Neural crest cell (in vitro differentiated cells): ENCODE data around the gene ELMOD1. TPM values are rescaled to one million over a fixed set of nuclear protein-coding genes. Genes with fewer than 3 reads are reported as not detected.
A peak's percentile ranks its signal among the peaks of the same experiment; 100 is the strongest.

Experiments used
- DNase-seq: peaks from one replicate; pipeline ENCODE4 v3.0.0; 2021; ENCODE audit warnings: low read depth, mixed read lengths, low spot score
- H3K27ac Mint-ChIP-seq: one replicate; pipeline ENCODE4 v1.8.0; 2021; ENCODE audit warnings: mild to moderate bottlenecking, mixed read lengths; ENCODE audit not compliant: unreplicated experiment
- H3K27me3 Mint-ChIP-seq: 2 replicates; pipeline ENCODE4 v1.8.0; 2021; ENCODE audit warnings: low read depth, mild to moderate bottlenecking, mixed read lengths
- H3K36me3 Mint-ChIP-seq: 2 replicates; pipeline ENCODE4 v1.8.0; 2021; ENCODE audit warnings: low read depth, mild to moderate bottlenecking, mixed read lengths
- H3K4me1 Mint-ChIP-seq: 2 replicates; pipeline ENCODE4 v1.8.0; 2021; ENCODE audit warnings: mixed read lengths
- H3K4me3 Mint-ChIP-seq: one replicate; pipeline ENCODE4 v1.8.0; 2021; ENCODE audit warnings: mild to moderate bottlenecking, mixed read lengths
- H3K9me3 Mint-ChIP-seq: 2 replicates; pipeline ENCODE4 v1.8.0; 2021; ENCODE audit warnings: mixed read lengths
- total RNA-seq: library from RNA; stranded (reverse); gene quantifications from 2 replicates; pipeline ENCODE4 v1.2.1, GENCODE V29; 2021
- TF ChIP-seq, protein P1 (sequence below): fragments of 200-600 bp; sonication (generic); conservative IDR thresholded peaks from 2 replicates; pipeline ENCODE4 v1.5.0; 2021; ENCODE audit warnings: antibody characterized with exemption, mild to moderate bottlenecking

ELMOD1 gene
- total RNA-seq, 1 donor from 2014 or later = 0.40 TPM

DNA sequence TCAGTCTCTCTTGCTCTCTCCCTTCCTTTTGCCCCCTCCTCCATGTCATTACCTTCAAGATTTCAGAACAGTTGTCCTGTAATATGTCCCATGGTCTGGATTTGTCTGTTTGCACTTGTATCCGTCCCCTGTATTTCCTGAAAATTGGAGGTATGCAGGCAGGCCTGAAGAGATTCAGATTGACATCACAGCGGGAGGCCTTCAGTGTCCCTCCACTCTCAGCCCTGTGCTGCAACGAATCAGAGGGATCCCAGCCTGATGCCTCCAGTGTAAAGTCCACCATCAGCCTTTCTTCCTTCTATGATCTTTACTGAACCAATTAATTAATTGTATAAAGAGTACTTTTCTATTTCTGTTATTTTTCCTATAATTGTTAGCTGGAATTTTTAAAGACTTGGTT lies 57.3 kb downstream of the ELMOD1 start:
- H3K27ac Mint-ChIP-seq = peak overlapping the region; percentile 28
- TF ChIP-seq, protein P1, sequence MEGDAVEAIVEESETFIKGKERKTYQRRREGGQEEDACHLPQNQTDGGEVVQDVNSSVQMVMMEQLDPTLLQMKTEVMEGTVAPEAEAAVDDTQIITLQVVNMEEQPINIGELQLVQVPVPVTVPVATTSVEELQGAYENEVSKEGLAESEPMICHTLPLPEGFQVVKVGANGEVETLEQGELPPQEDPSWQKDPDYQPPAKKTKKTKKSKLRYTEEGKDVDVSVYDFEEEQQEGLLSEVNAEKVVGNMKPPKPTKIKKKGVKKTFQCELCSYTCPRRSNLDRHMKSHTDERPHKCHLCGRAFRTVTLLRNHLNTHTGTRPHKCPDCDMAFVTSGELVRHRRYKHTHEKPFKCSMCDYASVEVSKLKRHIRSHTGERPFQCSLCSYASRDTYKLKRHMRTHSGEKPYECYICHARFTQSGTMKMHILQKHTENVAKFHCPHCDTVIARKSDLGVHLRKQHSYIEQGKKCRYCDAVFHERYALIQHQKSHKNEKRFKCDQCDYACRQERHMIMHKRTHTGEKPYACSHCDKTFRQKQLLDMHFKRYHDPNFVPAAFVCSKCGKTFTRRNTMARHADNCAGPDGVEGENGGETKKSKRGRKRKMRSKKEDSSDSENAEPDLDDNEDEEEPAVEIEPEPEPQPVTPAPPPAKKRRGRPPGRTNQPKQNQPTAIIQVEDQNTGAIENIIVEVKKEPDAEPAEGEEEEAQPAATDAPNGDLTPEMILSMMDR = no peak
- H3K9me3 Mint-ChIP-seq = no peaks in the 10 kb centered on the region
- no peak overlapping the region for H3K4me3 Mint-ChIP-seq
- no peaks in the 10 kb centered on the region for H3K36me3 Mint-ChIP-seq
- peaks cover 5% of the 10 kb centered on the region for H3K4me1 Mint-ChIP-seq
- DNase-seq = no peak
- H3K27me3 Mint-ChIP-seq = peaks cover 6% of the 10 kb centered on the region

DNA sequence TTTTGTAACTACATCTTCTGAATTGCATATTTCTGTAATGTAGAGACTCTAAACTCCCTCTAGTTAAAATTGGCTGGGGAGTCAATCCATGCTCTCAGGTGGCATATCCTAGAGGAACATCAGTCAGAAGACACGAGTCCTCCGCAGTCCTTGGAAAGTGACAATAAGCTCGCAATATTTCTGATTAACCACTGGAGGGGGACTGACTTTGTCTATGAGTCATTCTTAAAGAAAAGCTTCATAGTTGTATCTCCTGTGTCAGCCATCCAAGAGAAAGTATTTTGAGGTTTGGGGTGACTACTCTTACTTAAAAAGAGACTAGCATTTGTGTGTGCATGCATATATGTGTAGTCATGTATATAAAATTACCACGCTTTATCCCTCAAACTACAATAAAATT lies 60.7 kb downstream of the ELMOD1 start:
- DNase-seq = no peak
- Mint-ChIP-seq H3K4me3 (no peak overlapping the region), H3K27ac (no peak overlapping the region), H3K27me3 (peaks cover 6% of the 10 kb centered on the region), H3K36me3 (no peaks in the 10 kb centered on the region), H3K4me1 (peaks cover 5% of the 10 kb centered on the region), H3K9me3 (no peaks in the 10 kb centered on the region)
- TF ChIP-seq, protein P1 = no peak

GRCh38 chr11:107653076-107653475 lies 62.1 kb downstream of the ELMOD1 start:
- Mint-ChIP-seq H3K4me1 (peaks cover 3% of the 10 kb centered on the region), H3K27ac (no peak overlapping the region), H3K36me3 (no peaks in the 10 kb centered on the region), H3K9me3 (no peaks in the 10 kb centered on the region), H3K27me3 (peaks cover 5% of the 10 kb centered on the region), H3K4me3 (no peak overlapping the region)
- TF ChIP-seq, protein P1 = no peak
- DNase-seq = no peak

DNA sequence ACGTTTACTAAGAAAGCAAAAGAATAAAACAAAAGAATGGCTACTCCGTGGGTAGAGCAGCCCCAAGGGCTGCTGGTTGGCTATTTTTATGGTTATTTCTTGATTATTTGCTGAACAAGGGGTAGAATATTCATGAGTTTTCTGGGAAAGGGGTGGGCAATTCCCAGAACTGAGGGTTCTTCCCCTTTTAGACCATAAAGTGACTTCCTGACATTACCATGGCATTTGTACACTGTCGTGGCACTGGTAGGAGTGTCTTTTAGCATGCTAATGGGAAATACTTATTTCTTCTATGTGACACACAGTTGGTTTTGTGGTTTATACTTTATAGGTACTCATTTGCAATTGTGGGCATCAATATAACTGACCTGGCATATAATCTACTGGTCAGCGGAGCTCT lies 64.7 kb downstream of the ELMOD1 start:
- no peak for DNase-seq
- Mint-ChIP-seq H3K4me1 (no peaks in the 10 kb centered on the region), H3K27me3 (peaks cover 2% of the 10 kb centered on the region), H3K36me3 (no peaks in the 10 kb centered on the region), H3K9me3 (no peaks in the 10 kb centered on the region), H3K27ac (no peak overlapping the region), H3K4me3 (no peak overlapping the region)
- TF ChIP-seq, protein P1 = no peak

DNA sequence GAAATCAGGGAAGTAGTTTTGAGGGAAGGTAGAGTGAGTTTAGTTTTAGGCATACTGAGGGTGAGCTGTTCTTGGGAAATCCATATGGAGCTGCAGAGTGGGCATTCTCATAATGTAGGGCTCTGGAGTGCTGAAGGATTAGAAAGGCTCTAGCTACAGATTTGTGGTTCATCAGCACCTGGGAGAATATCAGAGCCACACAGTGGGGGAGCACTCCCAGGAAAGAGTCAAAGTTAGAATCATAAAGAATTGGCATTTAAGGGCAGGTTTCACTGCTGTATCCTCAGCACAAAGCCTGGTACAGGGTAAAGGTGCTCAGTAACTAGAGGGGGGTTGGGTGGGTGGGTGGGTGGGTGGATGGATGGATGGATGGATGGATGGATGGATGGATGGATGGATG lies 68.4 kb downstream of the ELMOD1 start:
- Mint-ChIP-seq H3K27ac (no peak overlapping the region), H3K36me3 (no peaks in the 10 kb centered on the region), H3K9me3 (no peaks in the 10 kb centered on the region), H3K4me3 (no peak overlapping the region), H3K27me3 (peaks cover 5% of the 10 kb centered on the region), H3K4me1 (peaks cover under 1% of the 10 kb centered on the region)
- TF ChIP-seq, protein P1 = no peak
- no peak for DNase-seq

DNA sequence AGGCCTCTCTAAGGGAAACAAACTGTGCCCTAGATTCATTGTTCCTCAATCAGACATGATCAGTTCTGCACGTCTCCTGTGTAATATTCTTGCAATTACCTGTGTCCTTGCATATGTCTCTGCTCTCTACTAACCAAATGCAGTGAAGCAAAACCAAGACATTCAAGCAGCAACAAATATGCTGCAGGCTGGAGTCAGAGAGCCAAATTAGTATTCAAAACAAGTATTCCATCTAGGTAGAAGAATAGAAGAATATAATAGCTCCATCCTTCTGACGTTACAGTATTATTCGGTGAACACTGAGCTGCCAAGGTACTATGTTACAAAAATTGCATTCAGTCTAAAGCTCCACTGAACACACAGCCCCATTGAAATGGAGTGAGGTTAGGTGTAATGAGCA lies 69.1 kb downstream of the ELMOD1 start:
- H3K9me3 Mint-ChIP-seq = no peaks in the 10 kb centered on the region
- no peak overlapping the region for H3K4me3 Mint-ChIP-seq
- TF ChIP-seq, protein P1 = no peak
- peaks cover 8% of the 10 kb centered on the region for H3K4me1 Mint-ChIP-seq
- H3K27me3 Mint-ChIP-seq = peaks cover 5% of the 10 kb centered on the region
- no peak overlapping the region for H3K27ac Mint-ChIP-seq
- DNase-seq = no peak
- no peaks in the 10 kb centered on the region for H3K36me3 Mint-ChIP-seq
